Right lobe of liver (tissue), 6 donors: Measurements from ENCODE around the gene CFAP99. TPM values are rescaled to one million over a fixed set of nuclear protein-coding genes. Genes with fewer than 3 reads are reported as not detected.

ENCODE experiments used
- ATAC-seq, 4 donors: fragments of 200-7000 bp; cut with Tn5 transposase; one replicate each; pipeline ENCODE4 v1.9.1; 2020; ENCODE audit warnings: mild to moderate bottlenecking in 4 of 4, moderate library complexity in 4 of 4
- DNase-seq, 3 donors: peaks; one replicate each; pipeline ENCODE4 v3.0.0-alpha.2; 2020
- H3K27ac ChIP-seq, 3 donors: fragments of 200-600 bp; one replicate each; pipeline ENCODE4 v1.8.0; 2022
- H3K27me3 ChIP-seq, 2 donors: fragments of 200-600 bp; one replicate each; pipeline ENCODE4 v1.8.0; 2022
- H3K36me3 ChIP-seq, 4 donors: fragments of 200-600 bp; sonication (generic) in 1 of 4; one replicate each; pipeline versions ENCODE4 v1.5.1 to v1.8.0; 2017 to 2022; ENCODE audit warnings: control low read depth in 1 of 4
- H3K4me1 ChIP-seq, 4 donors: fragments of 200-600 bp; sonication (generic) in 1 of 4; one replicate each; pipeline versions ENCODE4 v1.5.1 to v1.8.0; 2017 to 2022; ENCODE audit warnings: control low read depth in 1 of 4
- H3K4me3 ChIP-seq, 3 donors: fragments of 200-600 bp; one replicate each; pipeline ENCODE4 v1.8.0; 2022
- H3K9me3 ChIP-seq, 4 donors: fragments of 200-600 bp; sonication (generic) in 1 of 4; one replicate each; pipeline versions ENCODE4 v1.5.1 to v1.8.0; 2017 to 2022; ENCODE audit warnings: control low read depth in 1 of 4
- CTCF ChIP-seq, 4 donors: fragments of 200-600 bp in 3 of 4; fragments of 450-650 bp in 1 of 4; IDR thresholded peaks; one replicate each; pipeline versions ENCODE4 v1.5.1 to v1.8.0; 2016 to 2022; ENCODE audit warnings: antibody characterized with exemption in 4 of 4, mild to moderate bottlenecking in 2 of 4
- POLR2A ChIP-seq: fragments of 450-650 bp; IDR thresholded peaks from one replicate; pipeline ENCODE4 v1.6.1; 2017; ENCODE audit warnings: antibody characterized with exemption, mild to moderate bottlenecking
- WGBS: methylation state at CpG from one replicate; pipeline ENCODE4 v1.1.6; 2018; ENCODE audit warnings: low coverage, low lambda C conversion rate; ENCODE audit not compliant: insufficient coverage; ENCODE audit errors: missing lambda C conversion rate; 5-methylcytosine and 5-hydroxymethylcytosine counted together
- intact Hi-C, 2 donors: fragments of 100-400 bp; cut with DNase I; formaldehyde crosslinking; loops; one replicate each; pipeline versions ENCODE4 v1.11.2 to v1.14.1; 2022
- total RNA-seq, 6 experiments: library from RNA; depleted of rRNA in 2 of 6; stranded (reverse); fragments of >200 nt in 2 of 6; fragmentation: NEBNext Ultra II Directional in 3 of 6; extraction: Animal tissue kit (Norgen Biotek cat#: 25700) in 3 of 6; gene quantifications; one replicate each; pipeline versions ENCODE4 v1.1.0 to v1.2.4, GENCODE V29; 2016 to 2023
- donor health status: DM: no; HTN: yes; CAD: no.
- donor health status: DM: no; HTN: no; CAD: no.
- donor health status: DM: no; HTN: no; CAD: no.
- donor health status: DM: no; HTN: yes; CAD: no.
- donor health status: DM: no; HTN: yes; CAD: no.

Gene CFAP99
- total RNA-seq, 6 experiments from 2014 or later = 0.25 to 0.86 (median 0.29) TPM; not detected in 1

GRCh38 chr4:2445571-2445970, 26.8 kb downstream of the CFAP99 start:
- Histone ChIP-seq H3K27me3 (no peaks in the 10 kb centered on the region), H3K36me3 (no peaks in the 10 kb centered on the region), H3K27ac (no peak overlapping the region), H3K9me3 (no peaks in the 10 kb centered on the region), H3K4me1 (no peaks in the 10 kb centered on the region), H3K4me3 (no peak overlapping the region)
- TF ChIP-seq POLR2A (no peak), CTCF (IDR thresholded peaks at IDR 0.05) (no peak)
- DNase-seq (no peak), ATAC-seq (no peak)
- WGBS = 87% methylated on average over 2 of the region's 6 CpGs
- intact Hi-C loops = loop anchor here (10.0 kb wide), 2 partner anchors 231 to 241 kb away; no protein-coding TSS in a partner anchor

- ATAC-seq (no peak), DNase-seq (no peak)
- intact Hi-C loops = loop anchor here (10.0 kb wide), 2 partner anchors 232 to 242 kb away; no protein-coding TSS in a partner anchor
- Histone ChIP-seq H3K36me3 (no peaks in the 10 kb centered on the region), H3K27me3 (no peaks in the 10 kb centered on the region), H3K4me1 (no peaks in the 10 kb centered on the region), H3K9me3 (no peaks in the 10 kb centered on the region), H3K4me3 (no peak overlapping the region), H3K27ac (no peak overlapping the region)
- TF ChIP-seq CTCF (IDR thresholded peaks at IDR 0.05) (no peak), POLR2A (no peak)
- WGBS = 68% methylated on average over 3 of the region's 3 CpGs
These were observed 28.2 kb downstream of the CFAP99 start for GRCh38 chr4:2446656-2447564.

GRCh38 chr4:2448589-2448988, 29.8 kb downstream of the CFAP99 start:
- intact Hi-C loops = loop anchor here (10.0 kb wide), 2 partner anchors 234 to 244 kb away; no protein-coding TSS in a partner anchor
- no peak overlapping the region for H3K4me3 ChIP-seq
- ATAC-seq = no peak
- H3K4me1 ChIP-seq = no peaks in the 10 kb centered on the region
- no peaks in the 10 kb centered on the region for H3K27me3 ChIP-seq
- WGBS = 92% methylated on average over 6 of the region's 7 CpGs
- H3K36me3 ChIP-seq = no peaks in the 10 kb centered on the region
- no peak overlapping the region for H3K27ac ChIP-seq
- no peak for TF ChIP-seq CTCF (IDR thresholded peaks at IDR 0.05)
- TF ChIP-seq POLR2A = no peak
- H3K9me3 ChIP-seq = no peaks in the 10 kb centered on the region
- DNase-seq = no peak

- H3K27ac ChIP-seq = no peak overlapping the region
- H3K27me3 ChIP-seq = no peaks in the 10 kb centered on the region
- 95% methylated on average over 4 of the region's 11 CpGs for WGBS
- intact Hi-C loops = loop anchor here (10.0 kb wide), 2 partner anchors 234 to 244 kb away; no protein-coding TSS in a partner anchor
- no peak overlapping the region for H3K4me3 ChIP-seq
- no peak for DNase-seq
- TF ChIP-seq POLR2A = no peak
- TF ChIP-seq CTCF (IDR thresholded peaks at IDR 0.05) = no peak
- no peaks in the 10 kb centered on the region for H3K4me1 ChIP-seq
- no peak for ATAC-seq
- no peaks in the 10 kb centered on the region for H3K36me3 ChIP-seq
- no peaks in the 10 kb centered on the region for H3K9me3 ChIP-seq
These were observed 30.3 kb downstream of the CFAP99 start for GRCh38 chr4:2449051-2449450.
